Hepatocyte (in vitro differentiated cells): ENCODE data around the gene CAB39L.

ENCODE experiments used
- CTCF ChIP-seq: fragments of 200-600 bp; sonication (generic); IDR thresholded peaks from 2 replicates; pipeline ENCODE4 v1.5.1; 2016; ENCODE audit warnings: antibody characterized with exemption, mild to moderate bottlenecking; ENCODE audit not compliant: poor library complexity
- EZH2 ChIP-seq: fragments of 200-600 bp; sonication (generic); IDR thresholded peaks from 2 replicates; pipeline ENCODE4 v1.6.1; 2016; ENCODE audit warnings: antibody characterized with exemption, mild to moderate bottlenecking, borderline replicate concordance
- EZH2phosphoT487 ChIP-seq: fragments of 200-600 bp; sonication (generic); IDR thresholded peaks from one replicate; pipeline ENCODE4 v1.6.1; 2018; ENCODE audit warnings: antibody characterized with exemption, mild to moderate bottlenecking, low read depth, moderate library complexity; ENCODE audit not compliant: unreplicated experiment, severe bottlenecking

DNA sequence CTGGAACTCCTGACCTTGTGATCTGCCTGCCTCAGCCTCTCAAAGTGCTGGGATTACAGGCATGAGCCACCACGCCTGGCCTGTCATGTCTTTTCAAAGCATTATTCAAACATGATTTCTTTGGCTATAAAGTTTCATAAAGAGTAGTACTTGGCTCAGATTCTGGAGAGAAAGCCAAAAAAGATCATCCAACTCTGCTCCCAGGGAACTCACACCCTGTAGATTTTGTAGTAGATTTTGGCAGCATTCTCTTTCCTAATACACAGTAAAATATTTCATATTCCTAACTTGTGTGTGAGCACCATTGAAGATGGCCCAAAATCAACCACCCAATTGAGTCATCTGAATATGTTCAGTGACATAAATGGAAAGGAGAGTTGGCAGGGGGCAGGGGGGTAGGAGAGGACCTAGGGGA, 48.4 kb downstream of the CAB39L start:
- no peak for TF ChIP-seq CTCF
- no peak for TF ChIP-seq EZH2
- TF ChIP-seq EZH2phosphoT487, result no peak
